IPS-NIHi7 (cell line): ENCODE results near the gene SLC35B4.
"Not testable (repeated sequence)": the region's sequence is repeated elsewhere in the genome, so short reads cannot be mapped to it uniquely, and the experiment has no call there.

Experiments used
- DNase-seq: peaks from one replicate; pipeline ENCODE4 v3.0.0; 2012; ENCODE audit warnings: mixed read lengths; ENCODE audit errors: extremely low spot score

The SLC35B4 gene

GRCh38 chr7:134331393-134331792 lies 14.7 kb upstream of the SLC35B4 start:
- no peak for DNase-seq

- no peak for DNase-seq
These were observed 14.2 kb upstream of the SLC35B4 start for GRCh38 chr7:134330974-134331373.

- DNase-seq, result no peak
These were observed 13.1 kb upstream of the SLC35B4 start for GRCh38 chr7:134329614-134330346.

GRCh38 chr7:134328900-134329299 lies 12.2 kb upstream of the SLC35B4 start:
- DNase-seq, result no peak

- peak; percentile 78 for DNase-seq
These were observed 11.2 kb upstream of the SLC35B4 start for GRCh38 chr7:134327896-134328295.

- no peak for DNase-seq
These were observed 7.4 kb upstream of the SLC35B4 start for GRCh38 chr7:134324107-134324506.

GRCh38 chr7:134320201-134320600 lies 3.5 kb upstream of the SLC35B4 start:
- no peak for DNase-seq

- DNase-seq, result no peak
These were observed 1.7 kb upstream of the SLC35B4 start for GRCh38 chr7:134318443-134318842.

- DNase-seq, result no peak
These were observed 704 bp upstream of the SLC35B4 start for GRCh38 chr7:134317434-134317833.

- DNase-seq, result no peak
These were observed 821 bp downstream of the SLC35B4 start for GRCh38 chr7:134315679-134316538.

GRCh38 chr7:134313543-134313942 lies 3.2 kb downstream of the SLC35B4 start:
- no peak for DNase-seq

GRCh38 chr7:134312717-134313116 lies 4.0 kb downstream of the SLC35B4 start:
- no peak for DNase-seq

- DNase-seq, result no peak
These were observed 4.9 kb downstream of the SLC35B4 start for GRCh38 chr7:134311807-134312206.

GRCh38 chr7:134308548-134308947 lies 8.2 kb downstream of the SLC35B4 start:
- no peak for DNase-seq

- DNase-seq, result no peak
These were observed 9.4 kb downstream of the SLC35B4 start for GRCh38 chr7:134307320-134307719.

GRCh38 chr7:134302120-134302519 lies 14.6 kb downstream of the SLC35B4 start:
- no peak for DNase-seq

- DNase-seq, result no peak
These were observed 15.1 kb downstream of the SLC35B4 start for GRCh38 chr7:134301592-134301991.

- DNase-seq, result no peak
These were observed 15.7 kb downstream of the SLC35B4 start for GRCh38 chr7:134300988-134301387.

- DNase-seq, result no peak
These were observed 17.6 kb downstream of the SLC35B4 start for GRCh38 chr7:134298902-134299683.

- no peak for DNase-seq
These were observed 19.2 kb downstream of the SLC35B4 start for GRCh38 chr7:134297489-134297888.

GRCh38 chr7:134295982-134296381 lies 20.7 kb downstream of the SLC35B4 start:
- DNase-seq, result not testable (repeated sequence)
